WTC11 (cell line): Measurements from ENCODE around the gene GNAS-AS1. TPM values are rescaled to one million over a fixed set of nuclear protein-coding genes. Genes with fewer than 3 reads are reported as not detected.

Experiments used
- ATAC-seq: fragments of 200-7000 bp; cut with Tn5 transposase; 2 replicates; pipeline ENCODE4 v1.10.0; 2021; ENCODE audit warnings: mild to moderate bottlenecking, moderate library complexity
- CTCF ChIA-PET: fragments of 300-600 bp; sonication (Branson Sonifier 250); formaldehyde crosslinking; loops from one replicate; lab custom pipeline; 2021; ENCODE audit warnings: antibody characterized with exemption; lab: Charles Lee
- POLR2A ChIA-PET: fragments of 350-600 bp; sonication (Branson Sonifier 250); formaldehyde crosslinking; loops from one replicate; lab custom pipeline; 2021; ENCODE audit warnings: antibody characterized with exemption; lab: Charles Lee
- DNase-seq: peaks from one replicate; pipeline ENCODE4 v3.0.0; 2021; ENCODE audit warnings: low spot score
- H3K27ac Mint-ChIP-seq: 2 replicates; pipeline ENCODE4 v1.8.0; 2021; ENCODE audit warnings: mixed read lengths
- H3K27me3 Mint-ChIP-seq: 2 replicates; pipeline ENCODE4 v1.8.0; 2021; ENCODE audit warnings: low read depth, mild to moderate bottlenecking, moderate library complexity, mixed read lengths
- H3K36me3 Mint-ChIP-seq: 2 replicates; pipeline ENCODE4 v1.8.0; 2021; ENCODE audit warnings: mixed read lengths
- H3K4me1 Mint-ChIP-seq: 2 replicates; pipeline ENCODE4 v1.8.0; 2022; ENCODE audit warnings: mixed read lengths
- H3K4me3 Mint-ChIP-seq: 2 replicates; pipeline ENCODE4 v1.8.0; 2021; ENCODE audit warnings: mild to moderate bottlenecking, moderate library complexity, mixed read lengths
- H3K9me3 Mint-ChIP-seq: 2 replicates; pipeline ENCODE4 v1.8.0; 2021; ENCODE audit warnings: mixed read lengths
- IRF2 ChIP-seq: sonication (generic); formaldehyde crosslinking; IDR thresholded peaks from 2 replicates; pipeline ENCODE4 v1.8.0; 2022; ENCODE audit warnings: low read depth, missing genetic modification reagents, borderline replicate concordance
- NFYB ChIP-seq: sonication (generic); formaldehyde crosslinking; conservative IDR thresholded peaks from 2 replicates; pipeline ENCODE4 v1.8.0; 2022; ENCODE audit warnings: low read depth, missing genetic modification reagents
- RELA ChIP-seq: sonication (generic); formaldehyde crosslinking; IDR thresholded peaks from 2 replicates; pipeline ENCODE4 v1.8.1; 2022; ENCODE audit warnings: missing genetic modification reagents, mild to moderate bottlenecking, borderline replicate concordance
- SOX15 ChIP-seq: fragments of 250-450 bp; sonication (Bioruptor Pico); IDR thresholded peaks from 2 replicates; pipeline ENCODE4 v1.9.0; 2021; ENCODE audit warnings: mild to moderate bottlenecking
- ZNF219 ChIP-seq: sonication (generic); formaldehyde crosslinking; IDR thresholded peaks from 2 replicates; pipeline ENCODE4 v1.8.0; 2023; ENCODE audit warnings: missing genetic modification reagents, mild to moderate bottlenecking, borderline replicate concordance
- ZNF263 ChIP-seq: sonication (generic); formaldehyde crosslinking; IDR thresholded peaks from 2 replicates; pipeline ENCODE4 v1.8.1; 2022; ENCODE audit warnings: low read depth, mild to moderate bottlenecking, moderate library complexity, missing genetic modification reagents
- total RNA-seq: library from RNA; stranded (reverse); gene quantifications from 3 replicates; pipeline ENCODE4 v1.2.3, GENCODE V29; 2021
- TF ChIP-seq, protein P1 (sequence below): fragments of 200-600 bp; IDR thresholded peaks from 2 replicates; pipeline ENCODE4 v1.8.0; 2022; ENCODE audit warnings: antibody characterized with exemption
- TF ChIP-seq, protein P2 (sequence below): sonication (generic); formaldehyde crosslinking; IDR thresholded peaks from 2 replicates; pipeline ENCODE4 v1.8.0; 2022; ENCODE audit warnings: missing genetic modification reagents
- TF ChIP-seq, protein P3 (sequence below): sonication (generic); formaldehyde crosslinking; IDR thresholded peaks from 2 replicates; pipeline ENCODE4 v1.8.1; 2023; ENCODE audit warnings: mild to moderate bottlenecking, missing genetic modification reagents
- TF ChIP-seq, protein P4 (sequence below): sonication (generic); formaldehyde crosslinking; IDR thresholded peaks from 2 replicates; pipeline ENCODE4 v1.8.1; 2023; ENCODE audit warnings: mild to moderate bottlenecking, moderate library complexity, missing genetic modification reagents
- TF ChIP-seq, protein P5 (sequence below): fragments of 250-450 bp; sonication (Bioruptor Pico); IDR thresholded peaks from 2 replicates; pipeline ENCODE4 v1.8.0; 2021; ENCODE audit warnings: mild to moderate bottlenecking

The GNAS-AS1 gene
- total RNA-seq, 1 experiment from 2014 or later, result 12.2 TPM

DNA sequence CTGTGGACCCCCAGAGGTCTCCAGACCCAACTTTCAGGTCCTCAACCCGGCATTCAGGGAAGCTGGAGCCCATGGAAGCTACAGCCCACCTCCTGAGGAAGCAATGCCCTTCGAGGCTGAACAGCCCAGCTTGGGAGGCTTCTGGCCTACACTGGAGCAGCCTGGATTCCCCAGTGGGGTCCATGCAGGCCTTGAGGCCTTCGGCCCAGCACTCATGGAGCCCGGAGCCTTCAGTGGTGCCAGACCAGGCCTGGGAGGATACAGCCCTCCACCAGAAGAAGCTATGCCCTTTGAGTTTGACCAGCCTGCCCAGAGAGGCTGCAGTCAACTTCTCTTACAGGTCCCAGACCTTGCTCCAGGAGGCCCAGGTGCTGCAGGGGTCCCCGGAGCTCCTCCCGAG lies 2.8 kb upstream of the GNAS-AS1 start:
- peaks cover 16% of the 10 kb centered on the region for H3K36me3 Mint-ChIP-seq

More for the DNA sequence above, 2.8 kb upstream of the GNAS-AS1 start:
- peaks cover 72% of the 10 kb centered on the region for H3K27me3 Mint-ChIP-seq
- ATAC-seq (no peak), DNase-seq (no peak)
- TF ChIP-seq, protein P1, sequence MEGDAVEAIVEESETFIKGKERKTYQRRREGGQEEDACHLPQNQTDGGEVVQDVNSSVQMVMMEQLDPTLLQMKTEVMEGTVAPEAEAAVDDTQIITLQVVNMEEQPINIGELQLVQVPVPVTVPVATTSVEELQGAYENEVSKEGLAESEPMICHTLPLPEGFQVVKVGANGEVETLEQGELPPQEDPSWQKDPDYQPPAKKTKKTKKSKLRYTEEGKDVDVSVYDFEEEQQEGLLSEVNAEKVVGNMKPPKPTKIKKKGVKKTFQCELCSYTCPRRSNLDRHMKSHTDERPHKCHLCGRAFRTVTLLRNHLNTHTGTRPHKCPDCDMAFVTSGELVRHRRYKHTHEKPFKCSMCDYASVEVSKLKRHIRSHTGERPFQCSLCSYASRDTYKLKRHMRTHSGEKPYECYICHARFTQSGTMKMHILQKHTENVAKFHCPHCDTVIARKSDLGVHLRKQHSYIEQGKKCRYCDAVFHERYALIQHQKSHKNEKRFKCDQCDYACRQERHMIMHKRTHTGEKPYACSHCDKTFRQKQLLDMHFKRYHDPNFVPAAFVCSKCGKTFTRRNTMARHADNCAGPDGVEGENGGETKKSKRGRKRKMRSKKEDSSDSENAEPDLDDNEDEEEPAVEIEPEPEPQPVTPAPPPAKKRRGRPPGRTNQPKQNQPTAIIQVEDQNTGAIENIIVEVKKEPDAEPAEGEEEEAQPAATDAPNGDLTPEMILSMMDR, result no peak
- no peak for TF ChIP-seq ZNF263 (CRISPR knock-in tag)
- TF ChIP-seq, protein P2, sequence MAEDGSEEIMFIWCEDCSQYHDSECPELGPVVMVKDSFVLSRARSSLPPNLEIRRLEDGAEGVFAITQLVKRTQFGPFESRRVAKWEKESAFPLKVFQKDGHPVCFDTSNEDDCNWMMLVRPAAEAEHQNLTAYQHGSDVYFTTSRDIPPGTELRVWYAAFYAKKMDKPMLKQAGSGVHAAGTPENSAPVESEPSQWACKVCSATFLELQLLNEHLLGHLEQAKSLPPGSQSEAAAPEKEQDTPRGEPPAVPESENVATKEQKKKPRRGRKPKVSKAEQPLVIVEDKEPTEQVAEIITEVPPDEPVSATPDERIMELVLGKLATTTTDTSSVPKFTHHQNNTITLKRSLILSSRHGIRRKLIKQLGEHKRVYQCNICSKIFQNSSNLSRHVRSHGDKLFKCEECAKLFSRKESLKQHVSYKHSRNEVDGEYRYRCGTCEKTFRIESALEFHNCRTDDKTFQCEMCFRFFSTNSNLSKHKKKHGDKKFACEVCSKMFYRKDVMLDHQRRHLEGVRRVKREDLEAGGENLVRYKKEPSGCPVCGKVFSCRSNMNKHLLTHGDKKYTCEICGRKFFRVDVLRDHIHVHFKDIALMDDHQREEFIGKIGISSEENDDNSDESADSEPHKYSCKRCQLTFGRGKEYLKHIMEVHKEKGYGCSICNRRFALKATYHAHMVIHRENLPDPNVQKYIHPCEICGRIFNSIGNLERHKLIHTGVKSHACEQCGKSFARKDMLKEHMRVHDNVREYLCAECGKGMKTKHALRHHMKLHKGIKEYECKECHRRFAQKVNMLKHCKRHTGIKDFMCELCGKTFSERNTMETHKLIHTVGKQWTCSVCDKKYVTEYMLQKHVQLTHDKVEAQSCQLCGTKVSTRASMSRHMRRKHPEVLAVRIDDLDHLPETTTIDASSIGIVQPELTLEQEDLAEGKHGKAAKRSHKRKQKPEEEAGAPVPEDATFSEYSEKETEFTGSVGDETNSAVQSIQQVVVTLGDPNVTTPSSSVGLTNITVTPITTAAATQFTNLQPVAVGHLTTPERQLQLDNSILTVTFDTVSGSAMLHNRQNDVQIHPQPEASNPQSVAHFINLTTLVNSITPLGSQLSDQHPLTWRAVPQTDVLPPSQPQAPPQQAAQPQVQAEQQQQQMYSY (CRISPR knock-in tag), result no peak
- TF ChIP-seq ZNF219 (CRISPR knock-in tag), result no peak
- TF ChIP-seq SOX15 (CRISPR knock-in tag), result no peak
- no peak for TF ChIP-seq IRF2 (CRISPR knock-in tag)
- TF ChIP-seq, protein P3, sequence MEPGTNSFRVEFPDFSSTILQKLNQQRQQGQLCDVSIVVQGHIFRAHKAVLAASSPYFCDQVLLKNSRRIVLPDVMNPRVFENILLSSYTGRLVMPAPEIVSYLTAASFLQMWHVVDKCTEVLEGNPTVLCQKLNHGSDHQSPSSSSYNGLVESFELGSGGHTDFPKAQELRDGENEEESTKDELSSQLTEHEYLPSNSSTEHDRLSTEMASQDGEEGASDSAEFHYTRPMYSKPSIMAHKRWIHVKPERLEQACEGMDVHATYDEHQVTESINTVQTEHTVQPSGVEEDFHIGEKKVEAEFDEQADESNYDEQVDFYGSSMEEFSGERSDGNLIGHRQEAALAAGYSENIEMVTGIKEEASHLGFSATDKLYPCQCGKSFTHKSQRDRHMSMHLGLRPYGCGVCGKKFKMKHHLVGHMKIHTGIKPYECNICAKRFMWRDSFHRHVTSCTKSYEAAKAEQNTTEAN, result no peak
- no peak for TF ChIP-seq NFYB (CRISPR knock-in tag)
- TF ChIP-seq, protein P4, sequence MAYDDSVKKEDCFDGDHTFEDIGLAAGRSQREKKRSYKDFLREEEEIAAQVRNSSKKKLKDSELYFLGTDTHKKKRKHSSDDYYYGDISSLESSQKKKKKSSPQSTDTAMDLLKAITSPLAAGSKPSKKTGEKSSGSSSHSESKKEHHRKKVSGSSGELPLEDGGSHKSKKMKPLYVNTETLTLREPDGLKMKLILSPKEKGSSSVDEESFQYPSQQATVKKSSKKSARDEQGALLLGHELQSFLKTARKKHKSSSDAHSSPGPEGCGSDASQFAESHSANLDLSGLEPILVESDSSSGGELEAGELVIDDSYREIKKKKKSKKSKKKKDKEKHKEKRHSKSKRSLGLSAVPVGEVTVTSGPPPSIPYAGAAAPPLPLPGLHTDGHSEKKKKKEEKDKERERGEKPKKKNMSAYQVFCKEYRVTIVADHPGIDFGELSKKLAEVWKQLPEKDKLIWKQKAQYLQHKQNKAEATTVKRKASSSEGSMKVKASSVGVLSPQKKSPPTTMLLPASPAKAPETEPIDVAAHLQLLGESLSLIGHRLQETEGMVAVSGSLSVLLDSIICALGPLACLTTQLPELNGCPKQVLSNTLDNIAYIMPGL (CRISPR knock-in tag), result no peak; the same call in 1 of the 2 replicates
- TF ChIP-seq, protein P5, sequence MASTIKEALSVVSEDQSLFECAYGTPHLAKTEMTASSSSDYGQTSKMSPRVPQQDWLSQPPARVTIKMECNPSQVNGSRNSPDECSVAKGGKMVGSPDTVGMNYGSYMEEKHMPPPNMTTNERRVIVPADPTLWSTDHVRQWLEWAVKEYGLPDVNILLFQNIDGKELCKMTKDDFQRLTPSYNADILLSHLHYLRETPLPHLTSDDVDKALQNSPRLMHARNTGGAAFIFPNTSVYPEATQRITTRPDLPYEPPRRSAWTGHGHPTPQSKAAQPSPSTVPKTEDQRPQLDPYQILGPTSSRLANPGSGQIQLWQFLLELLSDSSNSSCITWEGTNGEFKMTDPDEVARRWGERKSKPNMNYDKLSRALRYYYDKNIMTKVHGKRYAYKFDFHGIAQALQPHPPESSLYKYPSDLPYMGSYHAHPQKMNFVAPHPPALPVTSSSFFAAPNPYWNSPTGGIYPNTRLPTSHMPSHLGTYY, result no peak
- no peak for TF ChIP-seq RELA (CRISPR knock-in tag)
- H3K9me3 Mint-ChIP-seq, result no peaks in the 10 kb centered on the region
- ChIA-PET POLR2A (interaction anchor here (2.3 to 2.6 kb wide), 2 partner anchors 10 to 203 kb away, joined by 7 to 14 read pairs; partner anchors contain the start of gene STX16), CTCF (interaction anchor here (0.8 to 3.6 kb wide), 11 partner anchors 10 to 372 kb away, joined by 3 to 50 read pairs (median 8); partner anchors contain the start of gene STX16)
- H3K27ac Mint-ChIP-seq, result no peak overlapping the region
- peak overlapping the region; percentile 75 for H3K4me3 Mint-ChIP-seq
- H3K4me1 Mint-ChIP-seq, result peaks cover 67% of the 10 kb centered on the region
